ENCODE results near the gene PCDHB14.
"Not testable (repeated sequence)": the region's sequence is repeated elsewhere in the genome, so short reads cannot be mapped to it uniquely, and the experiment has no call there.

DNA sequence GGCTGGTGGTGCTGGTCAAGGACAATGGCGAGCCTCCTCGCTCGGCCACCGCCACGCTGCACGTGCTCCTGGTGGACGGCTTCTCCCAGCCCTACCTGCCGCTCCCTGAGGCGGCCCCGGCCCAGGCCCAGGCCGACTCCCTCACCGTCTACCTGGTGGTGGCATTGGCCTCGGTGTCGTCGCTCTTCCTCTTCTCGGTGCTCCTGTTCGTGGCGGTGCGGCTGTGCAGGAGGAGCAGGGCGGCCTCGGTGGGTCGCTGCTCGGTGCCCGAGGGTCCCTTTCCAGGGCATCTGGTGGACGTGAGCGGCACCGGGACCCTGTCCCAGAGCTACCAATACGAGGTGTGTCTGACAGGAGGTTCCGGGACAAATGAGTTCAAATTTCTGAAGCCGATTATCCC, 2.3 kb downstream of the PCDHB14 start:
- not testable (repeated sequence) for TF ChIP-seq POLR2A (IDR thresholded peaks at IDR 0.05)
- TF ChIP-seq, protein P1, sequence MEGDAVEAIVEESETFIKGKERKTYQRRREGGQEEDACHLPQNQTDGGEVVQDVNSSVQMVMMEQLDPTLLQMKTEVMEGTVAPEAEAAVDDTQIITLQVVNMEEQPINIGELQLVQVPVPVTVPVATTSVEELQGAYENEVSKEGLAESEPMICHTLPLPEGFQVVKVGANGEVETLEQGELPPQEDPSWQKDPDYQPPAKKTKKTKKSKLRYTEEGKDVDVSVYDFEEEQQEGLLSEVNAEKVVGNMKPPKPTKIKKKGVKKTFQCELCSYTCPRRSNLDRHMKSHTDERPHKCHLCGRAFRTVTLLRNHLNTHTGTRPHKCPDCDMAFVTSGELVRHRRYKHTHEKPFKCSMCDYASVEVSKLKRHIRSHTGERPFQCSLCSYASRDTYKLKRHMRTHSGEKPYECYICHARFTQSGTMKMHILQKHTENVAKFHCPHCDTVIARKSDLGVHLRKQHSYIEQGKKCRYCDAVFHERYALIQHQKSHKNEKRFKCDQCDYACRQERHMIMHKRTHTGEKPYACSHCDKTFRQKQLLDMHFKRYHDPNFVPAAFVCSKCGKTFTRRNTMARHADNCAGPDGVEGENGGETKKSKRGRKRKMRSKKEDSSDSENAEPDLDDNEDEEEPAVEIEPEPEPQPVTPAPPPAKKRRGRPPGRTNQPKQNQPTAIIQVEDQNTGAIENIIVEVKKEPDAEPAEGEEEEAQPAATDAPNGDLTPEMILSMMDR (IDR thresholded peaks at IDR 0.05), result not testable (repeated sequence)

Measured in thyroid gland (tissue), 4 donors.